ENCODE data around the gene CAMK2N2.

GRCh38 chr3:184237211-184237610, 24.1 kb downstream of the CAMK2N2 start:
- TF ChIP-seq POLR2A (IDR thresholded peaks at IDR 0.05): no peak
- TF ChIP-seq CTCF (IDR thresholded peaks at IDR 0.05): no peak

All from right lobe of liver (tissue), 4 donors.